Metanephros (tissue), 1 donor: Measurements from ENCODE around the gene ITGAD. TPM values are rescaled to one million over a fixed set of nuclear protein-coding genes. Genes with fewer than 3 reads are reported as not detected.

Experiments
- total RNA-seq: library from RNA; depleted of rRNA; stranded (reverse); fragments of >200 nt; gene quantifications from one replicate; pipeline ENCODE4 v1.2.3, GENCODE V29; 2014

ITGAD gene
- total RNA-seq: 0.18 TPM

GRCh38 chr16:31393056-31393455 lies at the start of gene ITGAD:
Gene ITGAD (plus strand): TSS chr16:31393335. CDS start chr16:31393361, 26 bp downstream.

GRCh38 chr16:31354394-31355291 lies 38.5 kb upstream of the ITGAD start, which contains the start of gene ITGAX:
Gene ITGAX (plus strand): TSS chr16:31355176. CDS start chr16:31355255, 79 bp downstream.

DNA sequence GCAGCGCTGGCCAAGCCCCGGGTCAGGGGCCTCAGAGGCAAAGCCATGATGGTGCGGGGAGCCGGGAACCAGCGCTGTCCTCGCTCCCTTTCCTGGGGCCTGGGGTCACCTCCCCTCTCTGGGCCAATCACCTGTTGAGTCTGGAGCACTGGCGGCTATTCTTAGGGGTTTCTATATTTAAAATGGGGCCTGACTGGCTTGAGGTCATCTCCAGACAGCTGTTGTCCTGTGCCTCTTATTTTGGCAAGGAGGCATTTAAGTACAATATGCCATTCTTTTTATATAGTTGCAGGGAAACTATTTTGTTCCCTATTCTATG lies 35.1 kb downstream of the ITGAD start, which contains the start of gene COX6A2:
Gene COX6A2, minus strand, starts transcription at position 82 of the 319 bp plus-strand sequence. Its CDS starts 35 bp downstream, at position 47.

GRCh38 chr16:31458844-31459686 lies 65.9 kb downstream of the ITGAD start, which contains the start of gene ARMC5:
Gene ARMC5 (plus strand): TSS chr16:31459501. CDS start chr16:31459525, 24 bp downstream.

DNA sequence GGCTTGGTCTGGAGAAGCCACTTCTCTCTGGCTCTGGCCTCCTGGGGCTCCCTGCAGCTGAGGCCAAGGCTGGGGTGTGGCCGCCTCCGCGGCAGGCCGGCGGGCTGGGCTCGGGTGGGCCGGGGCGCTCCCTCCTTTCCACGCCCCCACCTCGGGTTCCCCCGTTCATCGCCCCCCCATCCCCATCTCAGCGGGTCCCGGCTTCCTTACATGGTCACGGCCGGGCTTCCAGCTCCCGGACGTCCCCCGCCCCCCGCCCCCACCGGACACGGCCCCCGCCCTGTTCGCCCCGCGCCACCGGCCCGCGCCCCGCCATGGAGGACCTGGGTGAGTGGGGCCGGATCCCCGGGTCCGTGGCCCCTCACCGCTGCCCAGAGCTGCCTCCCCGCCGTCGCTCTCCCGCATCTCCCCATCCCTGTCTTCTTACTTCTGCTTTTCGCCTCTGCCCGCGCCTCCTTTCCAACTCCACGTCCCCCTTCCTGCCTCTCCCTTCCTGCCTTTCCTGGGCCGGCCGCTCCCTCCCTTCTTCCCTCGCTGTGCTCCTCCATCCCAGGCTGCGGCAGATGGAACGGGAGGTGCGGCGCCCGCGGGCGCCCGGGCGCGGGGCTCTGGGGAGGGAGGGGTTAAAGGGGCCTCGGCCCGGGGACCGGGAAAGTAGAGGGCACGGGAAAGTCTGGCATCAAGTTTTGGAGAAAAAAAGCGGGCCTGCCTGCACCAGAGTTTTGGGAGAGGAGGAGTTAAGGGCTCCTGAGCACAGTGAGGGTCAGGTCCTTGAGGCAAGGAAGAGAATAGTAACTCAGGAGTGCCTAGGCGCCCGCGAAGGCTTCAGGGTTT lies 79.0 kb downstream of the ITGAD start, which contains the start of gene TGFB1I1:
Gene TGFB1I1, plus strand, starts transcription at position 278 of the 834 bp plus-strand sequence. Its CDS starts 37 bp downstream, at position 315.

Other genes with a start within 250 kb of the ITGAD start
- gene PRSS36, start 243.3 kb upstream of the ITGAD start, total RNA-seq: 0.76 TPM
- 151 TPM for gene FUS, start 213.2 kb upstream of the ITGAD start, total RNA-seq
- 23.4 TPM for gene PYCARD, start 190.6 kb upstream of the ITGAD start, total RNA-seq
- gene TRIM72, start 179.2 kb upstream of the ITGAD start, total RNA-seq: 13.8 TPM
- gene PYDC1, start 176.2 kb upstream of the ITGAD start, total RNA-seq: not detected
- 10.9 TPM for gene ITGAM, start 133.4 kb upstream of the ITGAD start, total RNA-seq
- gene ITGAX, start 38.2 kb upstream of the ITGAD start, total RNA-seq: 9.5 TPM
- 57.8 TPM for gene COX6A2, start 35.0 kb downstream of the ITGAD start, total RNA-seq
- gene ZNF843, start 49.5 kb downstream of the ITGAD start, total RNA-seq: 3.0 TPM
- gene ARMC5, start 66.2 kb downstream of the ITGAD start, total RNA-seq: 15.4 TPM
- gene TGFB1I1, start 78.8 kb downstream of the ITGAD start, total RNA-seq: 47.1 TPM
- gene SLC5A2, start 89.8 kb downstream of the ITGAD start, total RNA-seq: 53.8 TPM
- 83.9 TPM for gene RUSF1, start 115.1 kb downstream of the ITGAD start, total RNA-seq
- gene AHSP, start 134.6 kb downstream of the ITGAD start, total RNA-seq: 80.2 TPM